ENCODE data around the gene AKAP13. TPM values are rescaled to one million over a fixed set of nuclear protein-coding genes. Genes with fewer than 3 reads are reported as not detected.

The AKAP13 gene
- total RNA-seq, 1 experiment from 2014 or later = 47.3 TPM

DNA sequence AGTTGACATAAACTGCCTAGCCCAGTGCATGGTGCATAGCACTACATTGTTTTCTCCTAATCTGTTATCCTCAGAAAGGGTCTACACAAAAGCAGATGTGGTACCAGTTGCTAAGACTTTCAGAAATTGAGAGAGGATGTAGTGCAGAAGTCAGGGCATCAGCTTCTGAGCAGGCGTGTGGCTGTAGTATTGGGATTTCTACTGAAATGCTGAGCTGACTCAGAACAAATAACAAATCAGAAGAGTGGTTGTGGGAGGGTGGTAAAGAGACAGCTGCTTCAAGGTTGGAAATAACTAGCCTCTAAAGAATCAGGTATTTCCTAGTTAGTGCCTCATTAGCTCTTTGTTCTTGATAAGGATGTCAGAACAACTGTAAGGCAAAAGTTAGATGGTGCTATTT lies 161.3 kb downstream of the AKAP13 start:
- H4K91ac ChIP-seq (ENCODE audit: insufficient read length, low read depth, low read length) = no peak overlapping the region
- H3K27me3 ChIP-seq (ENCODE audit: insufficient read depth, low read length) = no peaks in the 10 kb centered on the region
- no peaks in the 10 kb centered on the region; the same call in 1 of the 2 replicates for H3K4me1 ChIP-seq (ENCODE audit: insufficient read depth, low read length)
- no peak overlapping the region for H3K56ac ChIP-seq (ENCODE audit: insufficient read length, low read depth, low read length)
- H2BK120ac ChIP-seq (ENCODE audit: low read depth, low read length, poor library complexity, severe bottlenecking) = no peak overlapping the region
- no peaks in the 10 kb centered on the region for H3K23me2 ChIP-seq (ENCODE audit: insufficient read length, low read depth, low read length, poor library complexity, severe bottlenecking)
- H3K4me2 ChIP-seq (ENCODE audit: insufficient read depth, insufficient read length, low read length) = no peak overlapping the region
- no peak overlapping the region for H3T11ph ChIP-seq (ENCODE audit: low read length)
- no peaks in the 10 kb centered on the region for H3K9me3 ChIP-seq (ENCODE audit: control insufficient read depth, low read depth, low read length)
- Mint-ChIP-seq H3K27ac (peak overlapping the region in 1 of 3 experiments; percentile 46; a peak in 2 of 7 replicates), H3K4me3 (no peak overlapping the region), H3K4me1 (peaks cover 7 to 16% of the 10 kb centered on the region in 2 experiments), H3K9me3 (no peaks in the 10 kb centered on the region), H3K36me3 (ENCODE audit: insufficient read depth in 1 of 3, low read depth in 3 of 3) (peaks cover 0 to 14% (median 4%) of the 10 kb centered on the region in 3 experiments; a peak in 5 of 7 replicates), H3K27me3 (ENCODE audit: low read depth) (no peaks in the 10 kb centered on the region)
- no peak overlapping the region for H4K5ac ChIP-seq (ENCODE audit: insufficient read length, low read depth, low read length)
- TF ChIP-seq, protein P1, sequence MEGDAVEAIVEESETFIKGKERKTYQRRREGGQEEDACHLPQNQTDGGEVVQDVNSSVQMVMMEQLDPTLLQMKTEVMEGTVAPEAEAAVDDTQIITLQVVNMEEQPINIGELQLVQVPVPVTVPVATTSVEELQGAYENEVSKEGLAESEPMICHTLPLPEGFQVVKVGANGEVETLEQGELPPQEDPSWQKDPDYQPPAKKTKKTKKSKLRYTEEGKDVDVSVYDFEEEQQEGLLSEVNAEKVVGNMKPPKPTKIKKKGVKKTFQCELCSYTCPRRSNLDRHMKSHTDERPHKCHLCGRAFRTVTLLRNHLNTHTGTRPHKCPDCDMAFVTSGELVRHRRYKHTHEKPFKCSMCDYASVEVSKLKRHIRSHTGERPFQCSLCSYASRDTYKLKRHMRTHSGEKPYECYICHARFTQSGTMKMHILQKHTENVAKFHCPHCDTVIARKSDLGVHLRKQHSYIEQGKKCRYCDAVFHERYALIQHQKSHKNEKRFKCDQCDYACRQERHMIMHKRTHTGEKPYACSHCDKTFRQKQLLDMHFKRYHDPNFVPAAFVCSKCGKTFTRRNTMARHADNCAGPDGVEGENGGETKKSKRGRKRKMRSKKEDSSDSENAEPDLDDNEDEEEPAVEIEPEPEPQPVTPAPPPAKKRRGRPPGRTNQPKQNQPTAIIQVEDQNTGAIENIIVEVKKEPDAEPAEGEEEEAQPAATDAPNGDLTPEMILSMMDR (conservative IDR thresholded peaks at IDR 0.05) = no peak
- no peak overlapping the region for H2AFZ ChIP-seq (ENCODE audit: low read length)
- H3K79me2 ChIP-seq (ENCODE audit: insufficient read depth, low read length) = 0 out of 2 replicates have a peak, but pooled peaks cover 2% of the 10 kb centered on the region
- no peak overlapping the region for H4K8ac ChIP-seq (replicated peaks; ENCODE audit: insufficient read length, low read depth, low read length)
- H3K23ac ChIP-seq (ENCODE audit: insufficient read length, low read depth, low read length) = no peak overlapping the region
- no peak overlapping the region for H3K18ac ChIP-seq (ENCODE audit: insufficient read length, low read depth, low read length)
- H2AK5ac ChIP-seq (ENCODE audit: insufficient read length, low read length) = no peak overlapping the region
- no peak overlapping the region for H3K14ac ChIP-seq (ENCODE audit: insufficient read depth, low read length)
- no peak overlapping the region for H2BK20ac ChIP-seq (ENCODE audit: low read depth, low read length, poor library complexity, severe bottlenecking)
- H3K79me1 ChIP-seq (ENCODE audit: insufficient read depth, low read depth, low read length, poor library complexity, severe bottlenecking) = no peaks in the 10 kb centered on the region
- no peak overlapping the region for H3K27ac ChIP-seq (ENCODE audit: insufficient read length, low read depth, low read length)
- H2BK5ac ChIP-seq (ENCODE audit: insufficient read length, low read length) = no peak overlapping the region
- H2BK15ac ChIP-seq (ENCODE audit: low read depth, low read length) = no peak overlapping the region
- no peak for DNase-seq
- no peak overlapping the region for H3K4ac ChIP-seq (ENCODE audit: low read depth, low read length)
- H2BK12ac ChIP-seq (ENCODE audit: insufficient read length, low read depth, low read length) = no peak overlapping the region
- no CpG with 5 or more reads among the region's 1 CpG for WGBS (ENCODE audit: extremely low coverage, insufficient read length, low lambda C conversion rate)
- no peak overlapping the region for H3K9ac ChIP-seq (ENCODE audit: extremely low read depth, insufficient read length, low read length)
- H4K20me1 ChIP-seq (ENCODE audit: control insufficient read depth, insufficient read depth, insufficient read length) = no peaks in the 10 kb centered on the region
